Stimulated activated CD8-positive, alpha-beta memory T cell treated with anti-CD3 and anti-CD28 coated beads, Interleukin-4, amount 100 ng/mL, for 1 hour (primary cell): Measurements from ENCODE around the gene ZFTA.

ENCODE experiments used
- DNase-seq, 2 donors: peaks; one replicate each; pipeline ENCODE4 v3.0.0-alpha.2; 2020; ENCODE audit warnings: low read depth in 2 of 2, low spot score in 1 of 2

Gene ZFTA

DNA sequence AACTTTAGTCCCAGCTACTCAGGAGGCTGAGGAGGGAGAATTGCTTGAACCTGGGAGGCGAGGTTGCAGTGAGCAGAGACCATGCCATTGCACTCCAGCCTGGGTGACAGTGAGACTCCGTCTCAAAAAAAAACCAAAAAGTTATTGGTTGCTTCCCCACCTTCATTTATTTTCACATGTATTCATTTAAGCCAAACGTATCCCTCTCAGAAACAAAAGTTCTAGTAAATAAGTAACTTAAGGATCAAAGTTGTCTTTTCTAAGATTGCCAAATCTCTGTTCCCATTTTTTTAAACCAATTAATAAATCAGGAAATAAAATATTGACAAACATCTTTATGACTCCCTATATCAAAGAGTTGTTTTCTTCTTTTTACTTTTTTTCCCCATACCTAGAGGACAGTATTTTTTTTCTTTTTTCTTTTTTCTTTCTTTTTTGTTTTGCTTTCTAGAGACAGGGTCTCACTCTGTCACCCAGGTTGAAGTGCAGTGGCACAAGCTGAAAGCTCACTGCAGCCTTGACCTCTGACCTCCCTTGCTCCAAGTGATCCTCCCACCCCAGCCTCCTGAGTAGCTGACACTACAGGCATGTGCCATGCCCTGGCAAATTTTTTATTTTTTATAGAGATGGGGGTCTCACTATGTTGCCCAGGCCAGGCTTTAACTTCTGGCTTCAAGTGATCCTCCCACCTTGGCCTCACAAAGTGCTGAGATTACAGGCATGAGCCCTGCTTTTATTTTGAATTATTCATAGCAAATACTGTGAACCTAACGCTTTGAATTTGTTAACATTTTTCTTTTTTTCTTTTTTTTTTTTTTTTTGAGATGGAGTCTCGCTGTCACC, 11.4 kb downstream of the ZFTA start:
- no peak for DNase-seq

DNA sequence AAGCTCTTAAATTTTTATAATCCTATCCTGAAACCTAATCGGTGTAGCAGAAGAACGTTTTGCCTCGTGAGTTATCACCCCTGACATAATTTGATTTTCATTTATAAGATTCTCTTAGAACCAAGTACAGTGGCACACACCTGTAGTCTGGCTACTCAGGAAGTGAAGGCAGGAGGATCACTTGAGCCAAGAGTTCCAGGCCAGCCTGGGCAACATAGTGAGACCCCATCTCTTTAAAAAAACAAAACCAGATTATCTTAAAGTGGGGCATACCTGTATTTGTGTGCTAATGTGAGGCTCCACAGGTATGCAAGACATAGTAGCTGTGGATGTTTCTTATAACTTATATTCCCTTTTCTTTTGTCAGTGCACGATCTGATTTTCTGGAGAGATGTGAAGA, 19.0 kb downstream of the ZFTA start:
- no peak for DNase-seq

DNA sequence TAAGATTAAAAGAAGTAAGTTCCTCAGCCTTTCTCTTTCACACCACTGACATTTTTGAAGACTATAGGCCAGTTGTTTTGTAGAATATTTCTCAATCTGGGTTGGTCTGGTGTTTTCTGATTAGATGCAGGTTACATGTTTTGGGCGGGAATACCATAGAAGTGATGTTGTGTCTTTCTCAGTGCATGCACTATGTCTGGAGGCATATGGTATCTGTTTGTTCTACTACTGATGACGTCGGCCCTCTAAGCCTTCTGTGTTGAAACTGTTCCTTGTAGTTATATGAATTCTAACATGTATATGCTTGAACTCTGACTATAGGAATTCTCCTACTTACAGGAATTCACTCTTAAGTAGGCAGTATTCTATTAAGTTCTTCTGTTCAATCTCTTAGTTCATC, 21.6 kb downstream of the ZFTA start:
- DNase-seq, result no peak

DNA sequence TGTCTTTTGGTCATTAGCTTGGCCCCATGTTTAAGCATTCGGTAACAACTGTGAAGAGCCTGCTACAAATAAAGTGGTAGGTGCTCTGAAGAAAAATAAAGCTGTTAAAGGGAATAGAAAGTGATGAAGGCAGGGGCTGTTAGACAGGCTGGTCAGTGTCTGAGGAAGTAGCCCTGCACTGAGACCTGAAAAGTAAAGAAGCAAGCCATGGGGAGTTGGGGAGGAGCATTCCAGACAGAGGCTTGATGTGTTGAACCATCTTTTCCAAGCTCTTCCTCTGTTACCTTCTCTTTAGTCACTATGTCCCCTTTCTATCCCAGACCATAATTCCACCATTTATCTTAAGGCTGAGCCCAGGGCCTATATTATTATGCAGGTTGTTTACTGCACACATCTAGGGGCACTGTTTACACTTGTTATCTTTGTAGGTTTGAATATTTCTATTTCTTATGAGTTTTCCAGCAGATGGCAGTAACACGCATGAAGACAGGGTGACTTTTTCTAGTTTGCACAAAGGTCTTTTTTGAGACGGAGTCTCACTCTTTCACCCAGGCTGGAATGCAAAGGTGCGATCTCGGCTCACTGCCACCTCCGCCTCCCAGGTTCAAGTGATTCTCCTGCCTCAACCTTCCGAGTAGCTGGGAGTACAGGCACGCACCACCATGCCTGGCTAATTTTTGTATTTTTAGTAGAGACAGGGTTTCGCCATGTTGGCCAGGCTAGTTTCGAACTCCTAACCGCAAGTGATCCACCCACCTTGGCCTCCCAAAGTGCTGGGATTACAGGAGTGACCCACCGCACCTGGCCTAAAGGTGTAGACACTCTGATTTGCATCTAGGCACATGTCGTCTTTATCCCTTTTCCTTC, 23.0 kb downstream of the ZFTA start:
- no peak for DNase-seq

DNA sequence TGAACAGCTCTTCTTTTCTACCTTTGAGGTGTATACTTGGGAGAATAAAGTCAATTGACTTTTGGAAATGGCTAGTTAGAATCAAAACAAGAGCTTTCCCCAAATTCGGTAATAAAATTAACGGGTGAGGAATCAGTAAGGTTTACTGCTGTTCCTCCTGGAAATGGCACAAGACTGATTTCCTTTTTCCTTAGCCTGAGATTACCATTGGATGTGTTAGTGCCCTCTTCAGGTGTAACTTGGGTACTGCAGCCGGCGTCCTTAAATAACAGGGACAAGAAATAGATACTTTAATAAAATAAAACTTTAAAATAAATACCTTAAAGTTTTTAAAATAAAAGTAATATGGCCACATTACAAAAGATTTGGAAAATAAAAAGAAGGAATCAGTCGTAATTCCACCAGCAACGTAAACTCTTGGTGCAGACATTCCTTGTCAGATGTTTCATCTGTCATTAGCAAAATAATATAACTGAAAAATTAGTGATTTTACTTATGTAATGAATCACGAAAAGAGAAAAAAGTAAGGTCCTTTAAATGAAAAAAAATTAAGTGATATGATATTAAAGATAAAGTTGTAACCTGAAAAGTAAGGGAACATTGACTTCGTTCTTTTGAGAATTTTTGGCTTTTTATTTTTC, 29.7 kb downstream of the ZFTA start:
- DNase-seq, result peak; percentile 15 to 51

DNA sequence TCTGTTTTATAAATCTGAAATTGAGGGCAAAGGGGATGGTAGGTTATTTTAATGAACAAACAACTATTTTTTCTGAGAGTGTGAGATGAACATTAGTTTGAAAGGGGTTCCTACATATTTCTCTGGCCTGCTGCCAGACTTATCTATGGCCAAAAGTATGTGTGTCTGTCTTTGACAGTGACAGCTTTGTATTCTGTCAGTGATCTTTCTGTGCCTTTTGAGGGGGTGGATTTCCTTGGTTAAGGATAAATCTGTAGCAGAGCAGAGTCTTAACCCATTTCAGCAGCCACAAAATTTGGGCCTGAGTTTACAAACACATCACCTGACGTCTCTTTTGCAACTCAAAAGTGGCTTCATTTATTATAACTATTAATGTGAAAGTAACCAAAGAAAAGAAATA, 30.9 kb downstream of the ZFTA start:
- no peak for DNase-seq

DNA sequence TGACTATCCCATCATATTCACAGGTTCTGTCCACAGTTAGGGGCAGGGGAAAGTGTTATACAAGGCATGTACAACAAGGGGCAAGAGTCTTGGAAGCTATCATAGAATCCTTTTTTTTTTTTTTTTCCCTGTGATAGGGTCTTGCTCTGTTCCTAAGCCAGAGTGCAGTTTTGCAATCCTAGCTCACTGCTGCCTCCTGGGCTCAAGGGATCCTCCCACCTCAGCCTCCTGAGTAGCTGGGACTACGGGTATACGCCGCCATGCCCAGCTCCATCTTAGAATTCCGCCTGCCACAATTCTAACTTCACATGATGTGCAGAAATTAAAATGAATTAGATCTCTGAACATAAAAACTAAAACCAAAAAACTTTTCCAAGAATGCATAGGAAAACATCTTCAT, 31.7 kb downstream of the ZFTA start:
- no peak for DNase-seq

DNA sequence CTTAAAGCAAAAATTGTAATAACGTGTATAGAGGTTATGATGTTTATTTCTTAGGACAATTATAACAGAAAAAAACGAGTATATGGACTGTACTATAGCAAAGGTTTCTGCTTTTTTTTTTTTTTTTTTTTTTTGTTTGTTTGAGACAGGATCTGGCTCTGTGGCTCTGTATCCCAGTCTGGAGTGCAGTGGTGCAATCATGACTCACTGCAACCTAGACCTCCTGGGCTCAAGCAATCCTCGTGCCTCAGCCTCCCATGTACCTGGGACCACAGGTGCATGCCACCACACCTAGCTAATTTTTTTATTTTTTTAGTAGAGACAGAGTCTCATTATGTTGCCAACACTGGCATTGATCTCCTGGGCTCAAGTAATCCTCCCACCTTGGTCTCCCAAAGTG, 39.2 kb downstream of the ZFTA start:
- DNase-seq, result no peak

DNA sequence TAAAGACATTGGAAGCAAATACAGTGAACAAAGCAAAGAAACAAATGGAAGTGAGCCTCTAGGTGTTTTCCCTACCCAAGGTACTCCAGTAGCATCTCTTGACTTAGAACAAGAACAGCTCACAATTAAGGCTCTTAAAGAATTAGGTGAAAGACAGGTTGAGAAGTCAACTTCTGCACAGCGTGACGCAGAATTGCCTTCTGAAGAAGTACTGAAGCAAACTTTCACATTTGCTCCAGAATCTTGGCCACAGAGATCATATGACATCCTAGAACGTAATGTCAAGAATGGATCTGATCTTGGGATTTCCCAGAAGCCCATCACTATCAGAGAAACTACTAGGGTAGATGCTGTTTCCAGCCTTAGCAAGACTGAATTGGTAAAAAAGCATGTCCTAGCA, 48.0 kb downstream of the ZFTA start:
- DNase-seq, result no peak

DNA sequence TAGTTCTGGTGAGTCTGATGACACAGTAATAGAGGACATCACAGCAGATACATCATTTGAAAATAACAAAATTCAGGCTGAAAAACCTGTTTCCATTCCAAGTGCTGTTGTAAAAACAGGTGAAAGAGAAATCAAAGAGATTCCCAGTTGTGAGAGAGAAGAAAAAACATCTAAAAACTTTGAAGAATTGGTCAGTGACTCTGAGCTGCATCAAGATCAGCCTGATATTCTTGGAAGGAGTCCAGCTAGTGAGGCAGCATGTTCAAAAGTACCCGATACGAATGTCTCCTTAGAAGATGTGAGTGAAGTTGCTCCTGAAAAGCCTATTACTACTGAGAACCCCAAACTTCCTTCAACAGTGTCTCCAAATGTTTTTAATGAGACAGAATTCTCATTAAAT, 48.6 kb downstream of the ZFTA start:
- no peak for DNase-seq

DNA sequence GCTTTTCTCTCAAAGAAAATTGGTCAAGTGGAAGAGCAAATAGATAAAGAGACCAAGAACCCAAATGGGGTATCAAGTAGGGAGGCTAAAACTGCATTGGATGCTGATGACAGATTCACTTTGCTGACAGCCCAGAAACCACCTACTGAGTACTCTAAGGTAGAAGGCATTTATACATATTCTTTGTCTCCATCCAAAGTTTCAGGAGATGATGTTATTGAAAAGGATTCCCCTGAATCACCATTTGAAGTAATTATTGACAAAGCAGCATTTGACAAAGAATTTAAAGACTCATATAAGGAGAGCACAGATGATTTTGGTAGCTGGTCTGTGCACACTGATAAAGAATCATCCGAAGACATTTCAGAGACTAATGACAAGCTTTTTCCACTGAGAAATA, 49.6 kb downstream of the ZFTA start:
- no peak for DNase-seq
